Activated T-cell treated with anti-CD3 and anti-CD28 coated beads for 4 hours (primary cell): ENCODE data around the gene GPR22.

Source experiments
- DNase-seq: peaks from one replicate; pipeline ENCODE4 v3.0.0-alpha.2; 2020

Gene GPR22

GRCh38 chr7:107479303-107479702 is 9.4 kb downstream of the GPR22 start:
- no peak for DNase-seq

- no peak for DNase-seq
Observed at GRCh38 chr7:107480932-107481331, 11.1 kb downstream of the GPR22 start.

- no peak for DNase-seq
Observed at GRCh38 chr7:107482571-107482970, 12.7 kb downstream of the GPR22 start.

GRCh38 chr7:107486041-107486440 is 16.2 kb downstream of the GPR22 start:
- no peak for DNase-seq

GRCh38 chr7:107492875-107493274 is 23.0 kb downstream of the GPR22 start:
- DNase-seq = no peak

GRCh38 chr7:107494315-107494751 is 24.5 kb downstream of the GPR22 start:
- no peak for DNase-seq

- no peak for DNase-seq
Observed at GRCh38 chr7:107494884-107495283, 25.0 kb downstream of the GPR22 start.

GRCh38 chr7:107495516-107495915 is 25.7 kb downstream of the GPR22 start:
- no peak for DNase-seq

GRCh38 chr7:107499731-107500130 is 29.9 kb downstream of the GPR22 start:
- DNase-seq = no peak

- no peak for DNase-seq
Observed at GRCh38 chr7:107501593-107501992, 31.7 kb downstream of the GPR22 start.

GRCh38 chr7:107502154-107502553 is 32.3 kb downstream of the GPR22 start:
- DNase-seq = no peak

GRCh38 chr7:107502797-107503196 is 32.9 kb downstream of the GPR22 start:
- DNase-seq = no peak

- DNase-seq = no peak
Observed at GRCh38 chr7:107503687-107504086, 33.8 kb downstream of the GPR22 start.

GRCh38 chr7:107505362-107505761 is 35.5 kb downstream of the GPR22 start:
- no peak for DNase-seq

GRCh38 chr7:107505997-107506673 is 36.3 kb downstream of the GPR22 start:
- no peak for DNase-seq

GRCh38 chr7:107506674-107507339 is 37.0 kb downstream of the GPR22 start:
- no peak for DNase-seq
